ENCODE measurements around the gene MREG.

MREG gene, protein sequence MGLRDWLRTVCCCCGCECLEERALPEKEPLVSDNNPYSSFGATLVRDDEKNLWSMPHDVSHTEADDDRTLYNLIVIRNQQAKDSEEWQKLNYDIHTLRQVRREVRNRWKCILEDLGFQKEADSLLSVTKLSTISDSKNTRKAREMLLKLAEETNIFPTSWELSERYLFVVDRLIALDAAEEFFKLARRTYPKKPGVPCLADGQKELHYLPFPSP

DNA sequence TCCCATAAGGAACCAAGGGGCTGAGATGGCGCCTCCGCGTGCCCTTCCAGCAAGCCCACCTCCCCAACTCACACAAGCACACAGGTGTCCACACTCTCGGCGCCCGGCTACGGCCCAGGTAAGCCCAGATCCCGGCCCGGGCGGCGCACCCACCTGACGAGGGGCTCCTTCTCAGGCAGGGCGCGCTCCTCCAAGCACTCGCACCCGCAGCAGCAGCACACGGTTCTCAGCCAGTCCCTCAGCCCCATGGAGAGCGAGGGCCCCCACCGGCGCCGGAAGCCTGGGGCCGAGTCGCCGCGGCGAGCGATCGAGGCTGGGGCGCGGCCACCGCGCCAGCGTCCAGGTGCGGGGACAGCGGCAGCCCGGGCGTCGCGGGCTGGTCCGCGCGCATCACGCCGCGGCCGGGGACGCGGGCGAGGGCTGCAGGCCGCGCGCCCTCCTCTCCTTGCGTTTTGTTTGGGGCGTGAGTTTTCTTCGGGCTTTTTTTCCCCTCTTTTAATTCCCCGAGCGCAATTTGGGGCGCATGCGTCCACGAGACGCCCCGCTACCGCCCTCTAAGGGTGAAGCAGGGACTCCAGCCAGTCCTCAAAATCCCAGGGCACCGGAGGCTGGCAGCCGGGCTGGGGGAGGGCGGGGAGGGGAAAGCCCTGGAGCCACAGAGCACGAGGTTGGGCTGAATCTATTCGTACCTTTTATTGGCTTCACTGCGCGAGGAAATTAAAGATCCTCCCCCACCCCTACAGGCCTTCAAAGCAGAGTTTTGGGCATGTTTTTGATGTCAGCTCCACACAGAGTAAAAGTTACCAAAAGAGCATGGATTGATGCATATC lies at the start of gene MREG:
Gene MREG (minus strand): TSS at position 472 of the 830 bp plus-strand sequence. CDS start 224 bp downstream, at position 248.
- FAIRE-seq: no peak

GRCh38 chr2:216059233-216059834 lies 46.0 kb upstream of the MREG start:
- no peak for FAIRE-seq

- FAIRE-seq: no peak
These were observed 44.4 kb upstream of the MREG start for GRCh38 chr2:216057688-216058193.

GRCh38 chr2:216056739-216057138 lies 43.4 kb upstream of the MREG start:
- no peak for FAIRE-seq

- FAIRE-seq: no peak
These were observed 42.3 kb upstream of the MREG start for GRCh38 chr2:216055680-216056079.

GRCh38 chr2:216052420-216052819 lies 39.1 kb upstream of the MREG start:
- no peak for FAIRE-seq

GRCh38 chr2:216051350-216051749 lies 38.0 kb upstream of the MREG start:
- no peak for FAIRE-seq

DNA sequence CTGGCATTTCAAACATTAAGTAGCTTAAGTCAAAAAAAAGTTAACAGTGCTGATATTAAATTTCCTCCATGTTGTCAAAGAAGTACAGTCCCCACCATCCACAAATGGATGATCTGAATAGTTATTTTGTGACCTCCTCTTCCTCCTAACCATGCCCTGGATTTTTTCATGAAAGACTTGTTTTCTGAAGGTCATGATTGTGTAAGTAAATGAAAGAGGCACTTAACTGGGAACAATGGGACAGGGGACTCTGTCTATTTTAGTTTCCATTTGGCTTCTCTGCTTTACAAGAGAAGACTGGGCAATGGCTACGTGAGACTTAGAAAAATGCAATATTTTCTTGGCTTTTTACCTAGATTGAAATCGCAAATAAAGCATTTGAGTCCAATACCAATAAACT lies 36.1 kb upstream of the MREG start:
- FAIRE-seq: no peak

GRCh38 chr2:216047397-216047796 lies 34.0 kb upstream of the MREG start:
- no peak for FAIRE-seq

DNA sequence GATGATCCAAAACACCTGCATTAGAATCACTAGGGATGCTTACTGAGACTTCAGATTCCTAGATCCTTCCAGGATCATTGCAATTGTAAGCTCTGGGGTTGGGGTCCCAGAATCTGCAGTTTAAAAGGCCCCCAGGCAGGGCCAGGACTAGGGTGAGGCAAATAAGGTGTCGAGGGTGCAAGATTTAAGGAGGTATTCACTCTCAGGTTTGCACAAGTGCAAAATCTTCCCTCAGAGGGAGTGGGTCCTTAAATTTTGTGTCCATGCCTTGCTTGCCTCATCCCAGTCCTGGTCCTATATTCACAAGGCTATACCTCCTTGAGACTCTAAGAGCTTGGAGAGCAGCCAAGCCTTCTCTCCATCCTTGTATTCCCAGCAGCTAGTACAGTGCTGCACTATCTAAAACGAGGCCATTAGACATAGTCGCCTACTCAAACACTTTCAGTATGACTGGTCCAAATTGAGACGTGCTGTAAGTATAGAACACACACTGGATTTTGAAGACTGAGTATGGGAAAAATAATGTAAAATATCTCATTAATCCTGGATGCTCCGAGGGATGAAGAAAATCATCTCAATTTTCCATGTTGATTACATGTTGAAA lies 31.6 kb upstream of the MREG start:
- FAIRE-seq: no peak

GRCh38 chr2:216043949-216044348 lies 30.6 kb upstream of the MREG start:
- no peak for FAIRE-seq

- FAIRE-seq: no peak
These were observed 28.1 kb upstream of the MREG start for GRCh38 chr2:216041438-216041837.

GRCh38 chr2:216039918-216040317 lies 26.6 kb upstream of the MREG start:
- FAIRE-seq: no peak

DNA sequence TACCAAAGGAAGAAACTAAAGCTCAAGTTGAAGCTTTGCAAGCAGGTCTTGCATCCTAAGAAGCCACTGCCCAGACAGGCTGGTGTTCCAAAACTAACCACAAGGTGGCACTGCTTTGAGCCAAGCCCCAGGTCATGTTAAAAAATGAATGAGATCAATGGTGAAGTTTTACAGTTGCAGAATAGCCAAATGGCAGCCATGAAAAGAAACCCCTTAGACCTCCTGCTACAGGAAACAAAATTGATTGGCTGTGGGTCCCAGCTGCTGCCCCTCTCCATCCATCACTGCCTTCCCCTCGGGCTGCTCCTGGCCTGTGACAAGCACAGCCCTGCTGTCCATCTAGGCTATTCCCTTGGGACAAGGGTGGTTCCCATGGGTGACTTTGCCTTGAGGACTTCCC lies 20.7 kb upstream of the MREG start:
- peak; percentile 16 for FAIRE-seq

GRCh38 chr2:216033403-216033802 lies 20.1 kb upstream of the MREG start:
- no peak for FAIRE-seq

DNA sequence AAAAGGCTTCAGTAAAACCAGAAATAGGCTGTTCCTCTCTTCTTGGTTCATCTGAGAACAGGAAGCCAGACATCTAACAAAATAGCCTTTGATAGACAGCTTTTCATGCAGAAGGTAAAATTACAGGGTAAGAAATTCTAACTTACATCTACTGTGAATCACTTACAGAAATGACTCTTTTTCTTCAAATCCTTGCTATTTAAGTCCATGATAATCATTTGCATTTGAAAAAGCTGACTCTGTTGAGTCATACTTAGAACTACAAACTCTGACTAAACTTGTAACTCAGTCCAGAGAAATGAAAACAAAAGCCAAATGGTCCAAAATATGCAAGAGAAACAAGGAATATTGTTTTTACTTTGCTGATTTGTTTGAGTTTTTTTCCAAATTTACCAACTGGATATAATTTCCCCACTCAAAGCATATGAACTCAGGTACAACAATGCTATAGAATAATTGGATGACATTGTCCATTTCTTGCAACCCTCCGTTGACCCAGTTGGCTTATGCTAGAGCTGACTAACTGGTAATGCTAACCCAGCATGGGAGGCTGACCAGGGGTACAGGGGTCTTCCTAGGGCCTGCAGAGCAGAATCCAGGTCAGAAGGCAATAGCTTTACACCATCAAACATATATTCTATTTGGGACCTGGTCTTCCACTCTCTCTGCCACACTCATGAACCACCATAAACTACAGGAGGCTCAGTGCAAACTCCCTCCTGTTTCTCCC lies 18.8 kb upstream of the MREG start:
- FAIRE-seq: no peak

DNA sequence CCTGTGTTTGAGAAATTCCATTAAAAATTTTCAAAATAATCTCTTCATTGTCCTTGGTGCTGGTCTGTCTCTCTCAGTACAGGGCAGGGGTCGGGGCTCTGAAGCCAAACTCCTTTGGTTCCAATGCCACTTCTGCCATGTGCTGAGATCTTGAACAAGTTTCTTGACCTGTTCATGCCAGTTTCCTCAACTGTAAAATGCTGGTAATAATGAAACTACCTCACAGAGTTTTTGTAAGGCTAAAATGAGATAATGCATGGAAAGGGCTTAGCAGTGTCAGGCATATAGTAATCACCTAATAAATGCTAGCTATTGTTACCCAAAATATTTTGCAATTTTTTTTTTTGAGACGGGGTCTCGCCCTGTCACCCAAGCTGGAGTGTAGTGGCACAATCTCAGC lies 16.9 kb upstream of the MREG start:
- no peak for FAIRE-seq

- FAIRE-seq: no peak
These were observed 16.2 kb upstream of the MREG start for GRCh38 chr2:216029416-216030129.

GRCh38 chr2:216024779-216025336 lies 11.5 kb upstream of the MREG start:
- FAIRE-seq: no peak

GRCh38 chr2:216023055-216023648 lies 9.8 kb upstream of the MREG start:
- FAIRE-seq: peak; percentile 91
